ENCODE results near the gene FAM135A.

FAM135A gene

GRCh38 chr6:70380771-70381416 is 32.4 kb upstream of the FAM135A start:
- no peaks in the 10 kb centered on the region for H3K36me3 Mint-ChIP-seq (ENCODE audit: low read depth)
- H3K4me1 Mint-ChIP-seq, result no peaks in the 10 kb centered on the region
- H3K9me3 Mint-ChIP-seq, result no peaks in the 10 kb centered on the region
- no peak overlapping the region for H3K4me3 Mint-ChIP-seq
- H3K27me3 Mint-ChIP-seq (ENCODE audit: low read depth, poor library complexity), result no peaks in the 10 kb centered on the region
- no peak overlapping the region for H3K27ac Mint-ChIP-seq
- TF ChIP-seq CTCF (IDR thresholded peaks at IDR 0.05), result no peak
- no peak for DNase-seq

GRCh38 chr6:70381417-70381782 is 31.9 kb upstream of the FAM135A start:
- Mint-ChIP-seq H3K4me3 (no peak overlapping the region), H3K36me3 (ENCODE audit: low read depth) (no peaks in the 10 kb centered on the region), H3K27ac (no peak overlapping the region), H3K27me3 (ENCODE audit: low read depth, poor library complexity) (no peaks in the 10 kb centered on the region), H3K4me1 (no peaks in the 10 kb centered on the region), H3K9me3 (no peaks in the 10 kb centered on the region)
- no peak for DNase-seq
- no peak for TF ChIP-seq CTCF (IDR thresholded peaks at IDR 0.05)

GRCh38 chr6:70385901-70386300 is 27.4 kb upstream of the FAM135A start:
- no peak overlapping the region for H3K27ac Mint-ChIP-seq
- H3K36me3 Mint-ChIP-seq (ENCODE audit: low read depth), result no peaks in the 10 kb centered on the region
- no peak overlapping the region for H3K4me3 Mint-ChIP-seq
- peaks cover 8% of the 10 kb centered on the region for H3K27me3 Mint-ChIP-seq (ENCODE audit: low read depth, poor library complexity)
- no peaks in the 10 kb centered on the region for H3K4me1 Mint-ChIP-seq
- TF ChIP-seq CTCF (IDR thresholded peaks at IDR 0.05), result no peak
- no peak for DNase-seq
- no peaks in the 10 kb centered on the region for H3K9me3 Mint-ChIP-seq

GRCh38 chr6:70388814-70389213 is 24.5 kb upstream of the FAM135A start:
- DNase-seq, result no peak
- Mint-ChIP-seq H3K27ac (no peak overlapping the region), H3K4me3 (no peak overlapping the region), H3K9me3 (no peaks in the 10 kb centered on the region), H3K27me3 (ENCODE audit: low read depth, poor library complexity) (peaks cover 17% of the 10 kb centered on the region), H3K36me3 (ENCODE audit: low read depth) (no peaks in the 10 kb centered on the region), H3K4me1 (no peaks in the 10 kb centered on the region)
- TF ChIP-seq CTCF (IDR thresholded peaks at IDR 0.05), result no peak

- H3K4me3 Mint-ChIP-seq, result no peak overlapping the region
- no peaks in the 10 kb centered on the region for H3K9me3 Mint-ChIP-seq
- H3K27me3 Mint-ChIP-seq (ENCODE audit: low read depth, poor library complexity), result peaks cover 19% of the 10 kb centered on the region
- no peaks in the 10 kb centered on the region for H3K4me1 Mint-ChIP-seq
- no peaks in the 10 kb centered on the region for H3K36me3 Mint-ChIP-seq (ENCODE audit: low read depth)
- no peak for DNase-seq
- TF ChIP-seq CTCF (IDR thresholded peaks at IDR 0.05), result no peak
- H3K27ac Mint-ChIP-seq, result no peak overlapping the region
Observed at GRCh38 chr6:70389261-70389660, 24.0 kb upstream of the FAM135A start.

GRCh38 chr6:70390067-70390466 is 23.2 kb upstream of the FAM135A start:
- Mint-ChIP-seq H3K36me3 (ENCODE audit: low read depth) (no peaks in the 10 kb centered on the region), H3K9me3 (no peaks in the 10 kb centered on the region), H3K27ac (no peak overlapping the region), H3K4me3 (no peak overlapping the region), H3K27me3 (ENCODE audit: low read depth, poor library complexity) (peaks cover 19% of the 10 kb centered on the region), H3K4me1 (no peaks in the 10 kb centered on the region)
- no peak for TF ChIP-seq CTCF (IDR thresholded peaks at IDR 0.05)
- no peak for DNase-seq
